ENCODE data around the gene DCLK2. TPM values are rescaled to one million over a fixed set of nuclear protein-coding genes. Genes with fewer than 3 reads are reported as not detected.

Gene DCLK2
- total RNA-seq, 1 donor from 2014 or later, result 30.1 TPM

- Mint-ChIP-seq H3K4me1 (peaks cover 7% of the 10 kb centered on the region), H3K4me3 (no peak overlapping the region), H3K27ac (ENCODE audit: unreplicated experiment) (no peak overlapping the region)
These were observed 157.1 kb downstream of the DCLK2 start for GRCh38 chr4:150235317-150235716.

GRCh38 chr4:150235808-150236271 lies 157.6 kb downstream of the DCLK2 start:
- TF ChIP-seq CTCF (conservative IDR thresholded peaks at IDR 0.05), result no peak
- H3K27ac Mint-ChIP-seq (ENCODE audit: unreplicated experiment), result no peak overlapping the region
- H3K9me3 Mint-ChIP-seq, result no peaks in the 10 kb centered on the region
- no peak for DNase-seq (ENCODE audit: low read depth, low spot score)
- peaks cover 5% of the 10 kb centered on the region for H3K4me1 Mint-ChIP-seq
- H3K36me3 Mint-ChIP-seq (ENCODE audit: low read depth), result peaks cover 17% of the 10 kb centered on the region
- no peaks in the 10 kb centered on the region for H3K27me3 Mint-ChIP-seq (ENCODE audit: low read depth)
- no peak overlapping the region for H3K4me3 Mint-ChIP-seq

More at GRCh38 chr4:150235317-150235716, 157.1 kb downstream of the DCLK2 start:
- TF ChIP-seq CTCF (conservative IDR thresholded peaks at IDR 0.05), result no peak
- Mint-ChIP-seq H3K27me3 (ENCODE audit: low read depth) (no peaks in the 10 kb centered on the region), H3K9me3 (no peaks in the 10 kb centered on the region), H3K36me3 (ENCODE audit: low read depth) (peaks cover 15% of the 10 kb centered on the region)
- DNase-seq (ENCODE audit: low read depth, low spot score), result no peak

GRCh38 chr4:150236626-150237025 lies 158.4 kb downstream of the DCLK2 start:
- TF ChIP-seq CTCF (conservative IDR thresholded peaks at IDR 0.05), result no peak
- H3K27ac Mint-ChIP-seq (ENCODE audit: unreplicated experiment), result no peak overlapping the region
- H3K9me3 Mint-ChIP-seq, result no peaks in the 10 kb centered on the region
- H3K4me1 Mint-ChIP-seq, result peaks cover 5% of the 10 kb centered on the region
- no peak for DNase-seq (ENCODE audit: low read depth, low spot score)
- no peaks in the 10 kb centered on the region for H3K27me3 Mint-ChIP-seq (ENCODE audit: low read depth)
- H3K4me3 Mint-ChIP-seq, result no peak overlapping the region
- peaks cover 18% of the 10 kb centered on the region for H3K36me3 Mint-ChIP-seq (ENCODE audit: low read depth)

- DNase-seq (ENCODE audit: low read depth, low spot score), result no peak
- Mint-ChIP-seq H3K27ac (ENCODE audit: unreplicated experiment) (no peak overlapping the region), H3K9me3 (no peaks in the 10 kb centered on the region), H3K4me3 (no peak overlapping the region), H3K36me3 (ENCODE audit: low read depth) (peaks cover 14% of the 10 kb centered on the region), H3K27me3 (ENCODE audit: low read depth) (no peaks in the 10 kb centered on the region), H3K4me1 (peaks cover 5% of the 10 kb centered on the region)
- no peak for TF ChIP-seq CTCF (conservative IDR thresholded peaks at IDR 0.05)
These were observed 159.0 kb downstream of the DCLK2 start for GRCh38 chr4:150237110-150237872.

- H3K36me3 Mint-ChIP-seq (ENCODE audit: low read depth), result peaks cover 8% of the 10 kb centered on the region
- no peak overlapping the region for H3K27ac Mint-ChIP-seq (ENCODE audit: unreplicated experiment)
- peaks cover 5% of the 10 kb centered on the region for H3K4me1 Mint-ChIP-seq
- H3K9me3 Mint-ChIP-seq, result no peaks in the 10 kb centered on the region
- no peak for DNase-seq (ENCODE audit: low read depth, low spot score)
- no peaks in the 10 kb centered on the region for H3K27me3 Mint-ChIP-seq (ENCODE audit: low read depth)
- H3K4me3 Mint-ChIP-seq, result no peak overlapping the region
- no peak for TF ChIP-seq CTCF (conservative IDR thresholded peaks at IDR 0.05)
These were observed 160.3 kb downstream of the DCLK2 start for GRCh38 chr4:150238591-150238990.
